K562 (cell line): ENCODE data around the gene SLC23A2. TPM values are rescaled to one million over a fixed set of nuclear protein-coding genes. Genes with fewer than 3 reads are reported as not detected.

Experiments used
- ATAC-seq: fragments of 200-7000 bp; cut with Tn5 transposase; 3 replicates; pipeline ENCODE4 v1.9.1; 2020; ENCODE audit warnings: moderate library complexity
- BruUV-seq: library from RNA; stranded (reverse); fragments of 400-500 nt; replicated peaks from 2 replicates; lab custom pipeline; 2021; lab: Mats Ljungman, UMichigan
- CTCF ChIA-PET: fragments of 300-600 bp; formaldehyde crosslinking; extraction: SDS; loops from one replicate; lab custom pipeline; 2021; ENCODE audit warnings: low intra/inter-chr PET ratio; lab: Yijun Ruan, JAX
- POLR2A ChIA-PET: fragments of 300-600, 350-650 bp; sonication (Branson Sonifier 250); formaldehyde crosslinking; extraction: SDS; loops from one replicate; lab custom pipeline; 2021; ENCODE audit warnings: antibody characterized with exemption, inconsistent platforms; lab: Yijun Ruan, JAX
- DNase-seq, 4 experiments: peaks; one replicate each; pipeline versions ENCODE4 v3.0.0 to v3.0.0-alpha.2; 2011 to 2018; ENCODE audit warnings: low spot score in 3 of 4, mixed read lengths in 3 of 4; ENCODE audit errors: extremely low read depth in 1 of 4
- FAIRE-seq: peaks from 2 replicates; lab custom pipeline; 2011; peaks lifted over from hg19 to GRCh38; lab: Jason Lieb, UNC
- H2AFZ ChIP-seq: 2 replicates; pipeline ENCODE4 v1.6.0; 2011; ENCODE audit warnings: low read depth, low read length, control low read depth, inconsistent platforms
- H3K27ac ChIP-seq: fragments of 200-600 bp; 3 replicates; pipeline ENCODE4 v1.8.0; 2011; ENCODE audit warnings: low read depth, mild to moderate bottlenecking, control low read depth, inconsistent platforms, low read length, moderate library complexity, mixed read lengths; ENCODE audit errors: extremely low read depth
- H3K27me3 ChIP-seq, 2 experiments: fragments of 300-600 bp in 1 of 2; 2 replicates in 1 of 2; 3 replicates in 1 of 2; pipeline versions ENCODE4 v1.6.0 to v1.8.0; 2011; ENCODE audit warnings: inconsistent platforms in 2 of 2, low read length in 2 of 2, mild to moderate bottlenecking in 1 of 2, mixed read lengths in 1 of 2, moderate library complexity in 1 of 2; ENCODE audit not compliant: control insufficient read depth in 2 of 2, insufficient read depth in 2 of 2
- H3K36me3 ChIP-seq: fragments of 300-600 bp; 3 replicates; pipeline ENCODE4 v1.8.0; 2011; ENCODE audit warnings: mild to moderate bottlenecking, low read length, inconsistent platforms; ENCODE audit not compliant: control insufficient read depth, insufficient read depth
- H3K4me1 ChIP-seq, 2 experiments: fragments of 200-600 bp in 1 of 2; replicated peaks in 1 of 2; 2 replicates in 1 of 2; 3 replicates in 1 of 2; pipeline versions ENCODE4 v1.5.1 to v1.8.0; 2011; ENCODE audit warnings: inconsistent platforms in 2 of 2, low read length in 2 of 2, mild to moderate bottlenecking in 1 of 2, mixed read lengths in 1 of 2, moderate library complexity in 1 of 2; ENCODE audit not compliant: control insufficient read depth in 2 of 2, insufficient read depth in 2 of 2
- H3K4me2 ChIP-seq: 2 replicates; pipeline ENCODE4 v1.6.1; 2011; ENCODE audit warnings: low read length, control low read depth, inconsistent platforms, mixed read lengths; ENCODE audit not compliant: insufficient read depth
- H3K4me3 ChIP-seq: fragments of 200-600 bp; sonication (generic), shearing (Covaris generic); 2 replicates; pipeline ENCODE4 v1.5.1; 2016; ENCODE audit warnings: control low read depth, inconsistent platforms
- H3K79me2 ChIP-seq: fragments of 200-600 bp; 3 replicates; pipeline ENCODE4 v1.8.0; 2011; ENCODE audit warnings: low read length, inconsistent platforms; ENCODE audit not compliant: control insufficient read depth, insufficient read depth
- H3K9ac ChIP-seq, 2 experiments: 2 replicates each; pipeline versions ENCODE4 v1.6.0 to v1.6.1; 2011; ENCODE audit warnings: low read depth in 2 of 2, low read length in 2 of 2, control low read depth in 1 of 2, inconsistent platforms in 1 of 2, mild to moderate bottlenecking in 1 of 2, mixed read lengths in 1 of 2; ENCODE audit not compliant: insufficient read depth in 1 of 2
- H3K9me1 ChIP-seq: one replicate; pipeline ENCODE4 v1.6.0; 2011; ENCODE audit warnings: inconsistent platforms, mild to moderate bottlenecking, low read length, moderate library complexity; ENCODE audit not compliant: control insufficient read depth, insufficient read depth
- H3K9me3 ChIP-seq: replicated peaks from 2 replicates; pipeline ENCODE4 v1.5.1; 2011; ENCODE audit warnings: low read depth, low read length, inconsistent platforms; ENCODE audit not compliant: control insufficient read depth, insufficient read depth
- H4K20me1 ChIP-seq: replicated peaks from 2 replicates; pipeline ENCODE4 v1.6.1; 2011; ENCODE audit warnings: low read length, inconsistent platforms, mixed read lengths; ENCODE audit not compliant: control insufficient read depth, insufficient read depth
- BRD4 ChIP-seq: fragments of 200-600 bp; sonication (generic); IDR thresholded peaks from 2 replicates; pipeline ENCODE4 v1.6.1; 2017; ENCODE audit warnings: inconsistent platforms
- JUND ChIP-seq, 2 experiments: IDR thresholded peaks; 2 replicates in 1 of 2; 3 replicates in 1 of 2; pipeline ENCODE4 v1.6.1; 2011; ENCODE audit warnings: borderline replicate concordance in 2 of 2, low read depth in 2 of 2, low read length in 2 of 2, improper control_type of control experiment in 1 of 2, missing biosample characterization in 1 of 2, missing genetic modification characterization in 1 of 2, missing genetic modification reagents in 1 of 2
- NRF1 ChIP-seq, 2 experiments: fragments of 450-650 bp; IDR thresholded peaks in 1 of 2; conservative IDR thresholded peaks in 1 of 2; 2 replicates each; pipeline ENCODE4 v1.6.1; 2014; ENCODE audit warnings: mild to moderate bottlenecking in 2 of 2
- SMARCA5 ChIP-seq: fragments of 450-650 bp; IDR thresholded peaks from 2 replicates; pipeline ENCODE4 v1.6.1; 2016
- TGIF2 ChIP-seq: sonication (generic); formaldehyde crosslinking; IDR thresholded peaks from 2 replicates; pipeline ENCODE4 v1.8.1; 2022; ENCODE audit warnings: mild to moderate bottlenecking, missing genetic modification reagents, moderate library complexity
- ZNF507 ChIP-seq: conservative IDR thresholded peaks from 2 replicates; pipeline ENCODE4 v1.6.1; 2017; ENCODE audit warnings: missing genetic modification characterization, missing compliant biosample characterization
- WGBS: fragments of 100-300 bp; shearing (Covaris generic); methylation state at CpG from one replicate; pipeline ENCODE4 v1.1.6; 2016; ENCODE audit warnings: low coverage, mixed read lengths; ENCODE audit not compliant: insufficient coverage; ENCODE audit errors: missing lambda C conversion rate; 5-methylcytosine and 5-hydroxymethylcytosine counted together
- in situ Hi-C: fragments of 300-500 bp; cut with MboI; formaldehyde crosslinking; loops from 4 replicates; pipeline ENCODE4 v1.15.0; 2018; ENCODE audit warnings: inconsistent platforms, mixed read lengths
- intact Hi-C: fragments of 100-400 bp; cut with micrococcal nuclease; formaldehyde crosslinking; loops from 2 replicates; pipeline ENCODE4 v1.14.2; 2022
- polyA plus RNA-seq, 8 experiments: library from polyadenylated mRNA; depleted of rRNA in 4 of 8; stranded (reverse) in 5 of 8; unstranded in 3 of 8; fragments of >200 nt; fragmentation: Nextera tagmentation in 2 of 8; fragmentation: Illumina TruSeq in 1 of 8; extraction: Ambion mirVana in 2 of 8; extraction: Trizol in 1 of 8; gene quantifications; 2 replicates each; pipeline versions ENCODE4 v1.2.1 to v1.2.3, GENCODE V29; 2011 to 2014; ENCODE audit warnings: inconsistent platforms in 1 of 8, missing spikeins in 1 of 8
- total RNA-seq, 7 experiments: library from RNA; depleted of rRNA in 6 of 7; stranded (reverse); fragments of >200 nt in 6 of 7; fragmentation: Illumina TruSeq in 2 of 7; extraction: Trizol in 2 of 7; gene quantifications; 2 replicates each; pipeline versions ENCODE4 v1.2.1 to v1.2.3, GENCODE V29; 2011 to 2021; ENCODE audit warnings: low replicate concordance in 1 of 7
- TF ChIP-seq, protein P1 (sequence below): IDR thresholded peaks from 3 replicates; pipeline ENCODE4 v1.6.1; 2011; ENCODE audit warnings: borderline replicate concordance, mild to moderate bottlenecking, moderate library complexity; ENCODE audit not compliant: insufficient read length; ENCODE audit errors: extremely low read depth
- TF ChIP-seq, protein P2 (sequence below): fragments of 450-650 bp; formaldehyde crosslinking; IDR thresholded peaks from 2 replicates; pipeline ENCODE4 v1.4.0; 2020; ENCODE audit warnings: mild to moderate bottlenecking, moderate library complexity
- TF ChIP-seq, protein P3 (sequence below): sonication (generic); formaldehyde crosslinking; IDR thresholded peaks from 2 replicates; pipeline ENCODE4 v1.8.1; 2023; ENCODE audit warnings: mild to moderate bottlenecking, missing genetic modification reagents
- TF ChIP-seq, protein P4 (sequence below): sonication (generic); formaldehyde crosslinking; IDR thresholded peaks from 2 replicates; pipeline ENCODE4 v1.8.0; 2022; ENCODE audit warnings: mild to moderate bottlenecking, missing genetic modification reagents

The SLC23A2 gene
- total and polyA plus RNA-seq, 9 of the 15 experiments (the other 6 are each of a cell fraction or from before 2014, with no cell fraction given): 0.39 to 6.7 (median 3.2) TPM

DNA sequence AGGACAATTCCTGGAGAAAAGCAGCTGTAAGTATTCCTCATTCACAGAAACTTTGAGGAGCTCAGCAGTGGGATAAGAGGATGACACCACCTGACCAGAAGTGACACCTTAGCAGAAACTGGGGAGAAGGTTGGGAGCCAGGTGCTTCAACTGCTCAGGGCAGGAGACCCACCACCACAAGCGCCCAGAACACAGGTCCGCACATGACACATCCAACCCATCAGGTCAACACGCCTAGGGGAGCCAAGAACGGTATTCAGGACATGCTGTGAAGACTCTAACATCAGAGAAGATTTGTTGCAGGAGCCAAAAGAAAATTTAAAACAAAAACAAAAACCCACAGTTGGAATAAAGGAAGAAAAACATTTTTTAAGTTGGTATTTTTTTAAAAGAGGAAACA, 50.5 kb downstream of the SLC23A2 start:
- CTCF ChIA-PET: interaction anchor here (0.8 kb wide), 1 partner anchor 344 kb away, joined by 5 read pairs; no protein-coding TSS in a partner anchor
- H3K4me2 ChIP-seq: no peak overlapping the region
- in situ Hi-C loops: no loop called here
- TF ChIP-seq JUND (IDR thresholded peaks at IDR 0.05; ENCODE audit: borderline replicate concordance, low read depth, low read length) (no peak), JUND (tag; IDR thresholded peaks at IDR 0.05; ENCODE audit: borderline replicate concordance, low read depth, low read length) (no peak), BRD4 (no peak), SMARCA5 (no peak), NRF1 (conservative IDR thresholded peaks at IDR 0.05 in 1 of 2, IDR thresholded peaks at IDR 0.05 in 1 of 2) (no peak), TGIF2 (CRISPR knock-in tag) (no peak), ZNF507 (no peak)
- TF ChIP-seq, protein P1, sequence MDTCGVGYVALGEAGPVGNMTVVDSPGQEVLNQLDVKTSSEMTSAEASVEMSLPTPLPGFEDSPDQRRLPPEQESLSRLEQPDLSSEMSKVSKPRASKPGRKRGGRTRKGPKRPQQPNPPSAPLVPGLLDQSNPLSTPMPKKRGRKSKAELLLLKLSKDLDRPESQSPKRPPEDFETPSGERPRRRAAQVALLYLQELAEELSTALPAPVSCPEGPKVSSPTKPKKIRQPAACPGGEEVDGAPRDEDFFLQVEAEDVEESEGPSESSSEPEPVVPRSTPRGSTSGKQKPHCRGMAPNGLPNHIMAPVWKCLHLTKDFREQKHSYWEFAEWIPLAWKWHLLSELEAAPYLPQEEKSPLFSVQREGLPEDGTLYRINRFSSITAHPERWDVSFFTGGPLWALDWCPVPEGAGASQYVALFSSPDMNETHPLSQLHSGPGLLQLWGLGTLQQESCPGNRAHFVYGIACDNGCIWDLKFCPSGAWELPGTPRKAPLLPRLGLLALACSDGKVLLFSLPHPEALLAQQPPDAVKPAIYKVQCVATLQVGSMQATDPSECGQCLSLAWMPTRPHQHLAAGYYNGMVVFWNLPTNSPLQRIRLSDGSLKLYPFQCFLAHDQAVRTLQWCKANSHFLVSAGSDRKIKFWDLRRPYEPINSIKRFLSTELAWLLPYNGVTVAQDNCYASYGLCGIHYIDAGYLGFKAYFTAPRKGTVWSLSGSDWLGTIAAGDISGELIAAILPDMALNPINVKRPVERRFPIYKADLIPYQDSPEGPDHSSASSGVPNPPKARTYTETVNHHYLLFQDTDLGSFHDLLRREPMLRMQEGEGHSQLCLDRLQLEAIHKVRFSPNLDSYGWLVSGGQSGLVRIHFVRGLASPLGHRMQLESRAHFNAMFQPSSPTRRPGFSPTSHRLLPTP: no peak
- TF ChIP-seq, protein P2, sequence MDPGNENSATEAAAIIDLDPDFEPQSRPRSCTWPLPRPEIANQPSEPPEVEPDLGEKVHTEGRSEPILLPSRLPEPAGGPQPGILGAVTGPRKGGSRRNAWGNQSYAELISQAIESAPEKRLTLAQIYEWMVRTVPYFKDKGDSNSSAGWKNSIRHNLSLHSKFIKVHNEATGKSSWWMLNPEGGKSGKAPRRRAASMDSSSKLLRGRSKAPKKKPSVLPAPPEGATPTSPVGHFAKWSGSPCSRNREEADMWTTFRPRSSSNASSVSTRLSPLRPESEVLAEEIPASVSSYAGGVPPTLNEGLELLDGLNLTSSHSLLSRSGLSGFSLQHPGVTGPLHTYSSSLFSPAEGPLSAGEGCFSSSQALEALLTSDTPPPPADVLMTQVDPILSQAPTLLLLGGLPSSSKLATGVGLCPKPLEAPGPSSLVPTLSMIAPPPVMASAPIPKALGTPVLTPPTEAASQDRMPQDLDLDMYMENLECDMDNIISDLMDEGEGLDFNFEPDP (CRISPR knock-in tag): no peak
- TF ChIP-seq, protein P3, sequence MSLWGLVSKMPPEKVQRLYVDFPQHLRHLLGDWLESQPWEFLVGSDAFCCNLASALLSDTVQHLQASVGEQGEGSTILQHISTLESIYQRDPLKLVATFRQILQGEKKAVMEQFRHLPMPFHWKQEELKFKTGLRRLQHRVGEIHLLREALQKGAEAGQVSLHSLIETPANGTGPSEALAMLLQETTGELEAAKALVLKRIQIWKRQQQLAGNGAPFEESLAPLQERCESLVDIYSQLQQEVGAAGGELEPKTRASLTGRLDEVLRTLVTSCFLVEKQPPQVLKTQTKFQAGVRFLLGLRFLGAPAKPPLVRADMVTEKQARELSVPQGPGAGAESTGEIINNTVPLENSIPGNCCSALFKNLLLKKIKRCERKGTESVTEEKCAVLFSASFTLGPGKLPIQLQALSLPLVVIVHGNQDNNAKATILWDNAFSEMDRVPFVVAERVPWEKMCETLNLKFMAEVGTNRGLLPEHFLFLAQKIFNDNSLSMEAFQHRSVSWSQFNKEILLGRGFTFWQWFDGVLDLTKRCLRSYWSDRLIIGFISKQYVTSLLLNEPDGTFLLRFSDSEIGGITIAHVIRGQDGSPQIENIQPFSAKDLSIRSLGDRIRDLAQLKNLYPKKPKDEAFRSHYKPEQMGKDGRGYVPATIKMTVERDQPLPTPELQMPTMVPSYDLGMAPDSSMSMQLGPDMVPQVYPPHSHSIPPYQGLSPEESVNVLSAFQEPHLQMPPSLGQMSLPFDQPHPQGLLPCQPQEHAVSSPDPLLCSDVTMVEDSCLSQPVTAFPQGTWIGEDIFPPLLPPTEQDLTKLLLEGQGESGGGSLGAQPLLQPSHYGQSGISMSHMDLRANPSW (CRISPR knock-in tag): no peak
- TF ChIP-seq, protein P4, sequence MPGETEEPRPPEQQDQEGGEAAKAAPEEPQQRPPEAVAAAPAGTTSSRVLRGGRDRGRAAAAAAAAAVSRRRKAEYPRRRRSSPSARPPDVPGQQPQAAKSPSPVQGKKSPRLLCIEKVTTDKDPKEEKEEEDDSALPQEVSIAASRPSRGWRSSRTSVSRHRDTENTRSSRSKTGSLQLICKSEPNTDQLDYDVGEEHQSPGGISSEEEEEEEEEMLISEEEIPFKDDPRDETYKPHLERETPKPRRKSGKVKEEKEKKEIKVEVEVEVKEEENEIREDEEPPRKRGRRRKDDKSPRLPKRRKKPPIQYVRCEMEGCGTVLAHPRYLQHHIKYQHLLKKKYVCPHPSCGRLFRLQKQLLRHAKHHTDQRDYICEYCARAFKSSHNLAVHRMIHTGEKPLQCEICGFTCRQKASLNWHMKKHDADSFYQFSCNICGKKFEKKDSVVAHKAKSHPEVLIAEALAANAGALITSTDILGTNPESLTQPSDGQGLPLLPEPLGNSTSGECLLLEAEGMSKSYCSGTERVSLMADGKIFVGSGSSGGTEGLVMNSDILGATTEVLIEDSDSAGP: no peak

More for the DNA sequence above, 50.5 kb downstream of the SLC23A2 start:
- WGBS: 29% methylated on average over 2 of the region's 4 CpGs
- Histone ChIP-seq H4K20me1 (peaks cover 6% of the 10 kb centered on the region; the same call in 1 of the 2 replicates), H3K4me1 (no peaks in the 10 kb centered on the region), H3K27ac (no peak overlapping the region), H3K9me1 (no peaks in the 10 kb centered on the region), H3K9me3 (no peaks in the 10 kb centered on the region), H3K79me2 (no peaks in the 10 kb centered on the region), H3K27me3 (no peaks in the 10 kb centered on the region), H3K36me3 (no peaks in the 10 kb centered on the region), H3K9ac (no peak overlapping the region), H2AFZ (no peak overlapping the region), H3K4me3 (no peak overlapping the region)
- intact Hi-C loops: loop anchor here (10.0 kb wide), 1 partner anchor 346 kb away; no protein-coding TSS in a partner anchor
- ATAC-seq (no peak), FAIRE-seq (no peak), DNase-seq (no peak)
- POLR2A ChIA-PET: no interaction called here
- BruUV-seq: no TSS peak
